ENCODE results near the gene CEP78. TPM values are rescaled to one million over a fixed set of nuclear protein-coding genes. Genes with fewer than 3 reads are reported as not detected.

The CEP78 gene
- total and polyA plus RNA-seq, 7 donors: 2.4 to 14.0 (median 9.0) TPM

GRCh38 chr9:78314953-78315870 lies 79.3 kb downstream of the CEP78 start:
- no peak for TF ChIP-seq EP300 (IDR thresholded peaks at IDR 0.05)
- no peak for TF ChIP-seq CTCF (IDR thresholded peaks at IDR 0.05)
- TF ChIP-seq POLR2A (IDR thresholded peaks at IDR 0.05): no peak
- TF ChIP-seq POLR2AphosphoS5 (IDR thresholded peaks at IDR 0.05): no peak
- WGBS, 2 donors: 45 to 61% methylated on average over 8 of the region's 8 CpGs
- no peak overlapping the region for H3K27ac ChIP-seq
- H3K4me3 ChIP-seq: no peak overlapping the region
- H3K9me3 ChIP-seq: no peaks in the 10 kb centered on the region
- no peaks in the 10 kb centered on the region for H3K27me3 ChIP-seq
- intact Hi-C loops (cut with DNase I): no loop called here
- peaks cover 0 to 10% (median 4%) of the 10 kb centered on the region in 4 donors for H3K4me1 ChIP-seq
- peaks cover 0 to 9% (median 0%) of the 10 kb centered on the region in 4 donors for H3K36me3 ChIP-seq
- DNase-seq: no peak

- 93 to 96% methylated on average over 11 of the region's 11 CpGs for WGBS, 2 donors
- TF ChIP-seq POLR2AphosphoS5 (IDR thresholded peaks at IDR 0.05) (no peak), POLR2A (IDR thresholded peaks at IDR 0.05) (no peak), CTCF (IDR thresholded peaks at IDR 0.05) (no peak), EP300 (IDR thresholded peaks at IDR 0.05) (no peak)
- H3K36me3 ChIP-seq: peaks cover 0 to 9% (median 0%) of the 10 kb centered on the region in 4 donors
- H3K27ac ChIP-seq: no peak overlapping the region
- H3K4me3 ChIP-seq: no peak overlapping the region
- no peak for DNase-seq
- intact Hi-C loops (cut with DNase I): no loop called here
- H3K9me3 ChIP-seq: no peaks in the 10 kb centered on the region
- peaks cover 0 to 10% (median 4%) of the 10 kb centered on the region in 4 donors for H3K4me1 ChIP-seq
- no peaks in the 10 kb centered on the region for H3K27me3 ChIP-seq
Observed at GRCh38 chr9:78316166-78316892, 80.5 kb downstream of the CEP78 start.

GRCh38 chr9:78319197-78320029 lies 83.5 kb downstream of the CEP78 start:
- no peak for DNase-seq
- no peak overlapping the region for H3K4me3 ChIP-seq
- no peak for TF ChIP-seq POLR2A (IDR thresholded peaks at IDR 0.05)
- intact Hi-C loops (cut with DNase I): no loop called here
- no peaks in the 10 kb centered on the region for H3K27me3 ChIP-seq
- no peak overlapping the region for H3K27ac ChIP-seq
- no peaks in the 10 kb centered on the region for H3K9me3 ChIP-seq
- H3K4me1 ChIP-seq: peaks cover 0 to 10% (median 4%) of the 10 kb centered on the region in 4 donors
- WGBS, 2 donors: 95 to 98% methylated on average over 6 of the region's 6 CpGs
- H3K36me3 ChIP-seq: peaks cover 0 to 9% (median 0%) of the 10 kb centered on the region in 4 donors

- H3K27ac ChIP-seq: no peak overlapping the region
- H3K4me1 ChIP-seq: peaks cover 0 to 12% (median 7%) of the 10 kb centered on the region in 4 donors
- no peak for DNase-seq
- WGBS, 2 donors: 74 to 95% methylated on average over 4 of the region's 4 CpGs
- H3K36me3 ChIP-seq: peaks cover 0 to 9% (median 0%) of the 10 kb centered on the region in 4 donors
- TF ChIP-seq CTCF (IDR thresholded peaks at IDR 0.05) (no peak), EP300 (IDR thresholded peaks at IDR 0.05) (no peak)
- no peak overlapping the region for H3K4me3 ChIP-seq
- no peaks in the 10 kb centered on the region for H3K9me3 ChIP-seq
- intact Hi-C loops (cut with DNase I): no loop called here
- H3K27me3 ChIP-seq: no peaks in the 10 kb centered on the region
Observed at GRCh38 chr9:78320030-78320693, 84.3 kb downstream of the CEP78 start.
